Neural cell (in vitro differentiated cells): ENCODE measurements around the gene NHSL1. TPM values are rescaled to one million over a fixed set of nuclear protein-coding genes. Genes with fewer than 3 reads are reported as not detected.
A peak's percentile ranks its signal among the peaks of the same experiment; 100 is the strongest.

ENCODE experiments used
- H2AFZ ChIP-seq: fragments of 200-600, 300-800 bp; sonication (generic), shearing (Covaris generic); 2 replicates; pipeline ENCODE4 v1.6.0; 2014; ENCODE audit warnings: low read depth, mild to moderate bottlenecking, antibody characterized with exemption, low read length, moderate library complexity
- H3F3A ChIP-seq: fragments of 200-600 bp; shearing (Covaris generic); 2 replicates; pipeline ENCODE4 v1.6.1; 2016; ENCODE audit warnings: mild to moderate bottlenecking, moderate library complexity, mixed read lengths, antibody characterized with exemption, low read length; ENCODE audit not compliant: insufficient read depth, poor library complexity, severe bottlenecking
- H3K27ac ChIP-seq: fragments of 200-600, 300-800 bp; sonication (generic), shearing (Covaris generic); 2 replicates; pipeline ENCODE4 v1.5.1; 2014; ENCODE audit warnings: mild to moderate bottlenecking, low read length, moderate library complexity
- H3K27me3 ChIP-seq: fragments of 300-800, 200-600 bp; sonication (generic), shearing (Covaris generic); 2 replicates; pipeline ENCODE4 v1.6.0; 2014; ENCODE audit warnings: mild to moderate bottlenecking, low read depth, low read length, moderate library complexity; ENCODE audit not compliant: insufficient read depth
- H3K36me3 ChIP-seq: fragments of 300-800, 200-600 bp; sonication (generic), shearing (Covaris generic); 2 replicates; pipeline ENCODE4 v1.5.1; 2014; ENCODE audit warnings: mild to moderate bottlenecking, antibody characterized with exemption, low read length, moderate library complexity; ENCODE audit not compliant: insufficient read depth
- H3K4me2 ChIP-seq: fragments of 300-800, 200-600 bp; sonication (generic), shearing (Covaris generic); 2 replicates; pipeline ENCODE4 v1.6.0; 2014; ENCODE audit warnings: mild to moderate bottlenecking, low read length
- H3K4me3 ChIP-seq: fragments of 300-800, 200-600 bp; sonication (generic), shearing (Covaris generic); 2 replicates; pipeline ENCODE4 v1.5.1; 2014; ENCODE audit warnings: mild to moderate bottlenecking, low read length, moderate library complexity
- H3K79me2 ChIP-seq: fragments of 200-600 bp; shearing (Covaris generic); replicated peaks from 2 replicates; pipeline ENCODE4 v1.6.0; 2014; ENCODE audit warnings: mild to moderate bottlenecking, low read length, moderate library complexity; ENCODE audit not compliant: insufficient read depth
- H3K9ac ChIP-seq: fragments of 300-800, 200-600 bp; sonication (generic), shearing (Covaris generic); 2 replicates; pipeline ENCODE4 v1.6.1; 2016; ENCODE audit warnings: mild to moderate bottlenecking, low read length, mixed read lengths
- H3K9me2 ChIP-seq: fragments of 200-600 bp; shearing (Covaris generic); 2 replicates; pipeline ENCODE4 v1.6.1; 2016; ENCODE audit warnings: mild to moderate bottlenecking, low read length, mixed read lengths; ENCODE audit not compliant: insufficient read depth
- H3K9me3 ChIP-seq: fragments of 200-600, 300-800 bp; sonication (generic), shearing (Covaris generic); 2 replicates; pipeline ENCODE4 v1.6.1; 2016; ENCODE audit warnings: mild to moderate bottlenecking, mixed run types, low read length, moderate library complexity, mixed read lengths
- H4K20me1 ChIP-seq: fragments of 200-600 bp; shearing (Covaris generic); 2 replicates; pipeline ENCODE4 v1.6.1; 2016; ENCODE audit warnings: mild to moderate bottlenecking, mixed run types; ENCODE audit not compliant: insufficient read depth
- CTCF ChIP-seq: fragments of 450-650 bp; IDR thresholded peaks from 2 replicates; pipeline ENCODE4 v1.5.1; 2014; ENCODE audit warnings: antibody characterized with exemption, mild to moderate bottlenecking, moderate library complexity; ENCODE audit not compliant: poor library complexity, severe bottlenecking
- EP300 ChIP-seq: fragments of 450-650 bp; conservative IDR thresholded peaks from 2 replicates; pipeline ENCODE4 v1.6.1; 2014; ENCODE audit warnings: antibody characterized with exemption, mild to moderate bottlenecking, moderate library complexity; ENCODE audit not compliant: poor library complexity, severe bottlenecking
- EZH2 ChIP-seq: fragments of 200-600, 300-800 bp; shearing (Covaris generic), sonication (generic); IDR thresholded peaks from 2 replicates; pipeline ENCODE4 v1.6.1; 2014; ENCODE audit warnings: antibody characterized with exemption, low read length, borderline replicate concordance, mild to moderate bottlenecking; ENCODE audit not compliant: insufficient read depth, poor library complexity, severe bottlenecking
- MXI1 ChIP-seq: fragments of 450-650 bp; conservative IDR thresholded peaks from 2 replicates; pipeline ENCODE4 v1.6.1; 2014; ENCODE audit warnings: antibody characterized with exemption, mild to moderate bottlenecking; ENCODE audit not compliant: poor library complexity, severe bottlenecking
- POLR2AphosphoS5 ChIP-seq: IDR thresholded peaks from 2 replicates; pipeline ENCODE4 v1.6.1; 2012
- REST ChIP-seq: IDR thresholded peaks from 2 replicates; pipeline ENCODE4 v1.6.1; 2012; ENCODE audit warnings: borderline replicate concordance
- SMC3 ChIP-seq: fragments of 450-650 bp; conservative IDR thresholded peaks from 2 replicates; pipeline ENCODE4 v1.6.1; 2014; ENCODE audit warnings: antibody characterized with exemption, mild to moderate bottlenecking, moderate library complexity; ENCODE audit not compliant: poor library complexity
- TAF1 ChIP-seq: IDR thresholded peaks from 2 replicates; pipeline ENCODE4 v1.6.1; 2012; ENCODE audit warnings: low read depth
- polyA plus RNA-seq: library from polyadenylated mRNA; depleted of rRNA; stranded (reverse); fragments of >200 nt; gene quantifications from 2 replicates; pipeline ENCODE4 v1.2.3, GENCODE V29; 2014

The NHSL1 gene
- polyA plus RNA-seq, 1 donor from 2014 or later, result 2.4 TPM

- no peak overlapping the region for H3K9ac ChIP-seq
- no peak for TF ChIP-seq MXI1
- TF ChIP-seq TAF1, result no peak
- TF ChIP-seq REST, result no peak
- no peak for TF ChIP-seq EP300
- no peak for TF ChIP-seq EZH2
- H3K36me3 ChIP-seq, result no peaks in the 10 kb centered on the region
- peaks cover 19% of the 10 kb centered on the region for H3K79me2 ChIP-seq
- H3K4me2 ChIP-seq, result no peak overlapping the region
- H3F3A ChIP-seq, result no peaks in the 10 kb centered on the region
- H3K9me2 ChIP-seq, result no peaks in the 10 kb centered on the region
- no peaks in the 10 kb centered on the region for H3K9me3 ChIP-seq
- H3K27ac ChIP-seq, result no peak overlapping the region
- no peak overlapping the region for H2AFZ ChIP-seq
- no peaks in the 10 kb centered on the region for H4K20me1 ChIP-seq
- H3K4me3 ChIP-seq, result no peak overlapping the region
- no peaks in the 10 kb centered on the region for H3K27me3 ChIP-seq
These were observed 861 bp upstream of the NHSL1 start for GRCh38 chr6:138500045-138500665.

- Histone ChIP-seq H3K4me2 (no peak overlapping the region), H3K9me2 (no peaks in the 10 kb centered on the region), H3K27ac (no peak overlapping the region), H3K4me3 (peak overlapping the region; percentile 51), H3K27me3 (no peaks in the 10 kb centered on the region), H3K36me3 (no peaks in the 10 kb centered on the region), H4K20me1 (no peaks in the 10 kb centered on the region), H2AFZ (no peak overlapping the region), H3F3A (no peaks in the 10 kb centered on the region), H3K79me2 (peaks cover 19% of the 10 kb centered on the region), H3K9me3 (no peaks in the 10 kb centered on the region), H3K9ac (no peak overlapping the region)
- TF ChIP-seq CTCF (no peak), EP300 (no peak), SMC3 (no peak), POLR2AphosphoS5 (no peak)
These were observed 528 bp downstream of the NHSL1 start for GRCh38 chr6:138498629-138499302.
